ENCODE results near the gene LPAR6. TPM values are rescaled to one million over a fixed set of nuclear protein-coding genes. Genes with fewer than 3 reads are reported as not detected.

The LPAR6 gene
- polyA plus RNA-seq, 1 experiment, result 10.5 TPM

DNA sequence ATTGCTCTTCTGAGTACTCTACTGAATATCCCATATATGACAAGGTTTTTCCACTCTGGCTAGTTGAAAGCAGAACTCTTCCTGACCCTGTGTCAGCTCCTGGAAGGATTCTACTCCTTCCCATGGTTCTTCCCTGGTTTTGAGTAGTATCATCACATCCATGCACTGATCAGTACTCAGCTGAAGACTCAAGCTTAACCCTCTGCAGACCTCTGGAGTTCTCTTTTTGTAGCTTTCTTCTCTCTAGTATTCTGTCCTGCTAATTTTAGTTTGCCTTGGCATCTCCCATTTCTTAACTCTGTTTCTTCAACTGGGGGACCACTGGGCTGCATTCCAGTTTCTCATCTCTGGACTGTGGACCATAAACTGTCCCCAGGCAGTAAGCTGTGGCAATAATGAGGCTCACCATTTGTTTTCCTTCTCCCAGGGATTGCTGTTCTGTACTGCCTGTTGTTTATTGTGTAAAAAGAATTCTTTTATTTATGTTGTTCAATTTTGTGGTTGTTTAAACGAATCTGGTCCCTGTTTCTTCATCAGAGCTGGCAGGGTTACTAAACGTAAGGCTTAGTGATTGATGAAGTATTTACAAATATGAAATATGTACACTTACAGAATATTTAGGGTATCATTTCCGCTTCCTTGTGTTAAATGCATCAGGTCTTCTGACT lies 19.7 kb downstream of the LPAR6 start:
- H3K27me3 ChIP-seq (ENCODE audit: control insufficient read depth, insufficient read depth, low read length), result no peaks in the 10 kb centered on the region
- H3K27ac ChIP-seq (ENCODE audit: low read depth, low read length), result no peak overlapping the region
- H3K9me3 ChIP-seq (ENCODE audit: control insufficient read depth, insufficient read depth, low read length), result peaks cover 6% of the 10 kb centered on the region
- POLR2A ChIA-PET, result no interaction called here
- no peak for DNase-seq (ENCODE audit: low read depth, low spot score)
- TF ChIP-seq, protein P1, sequence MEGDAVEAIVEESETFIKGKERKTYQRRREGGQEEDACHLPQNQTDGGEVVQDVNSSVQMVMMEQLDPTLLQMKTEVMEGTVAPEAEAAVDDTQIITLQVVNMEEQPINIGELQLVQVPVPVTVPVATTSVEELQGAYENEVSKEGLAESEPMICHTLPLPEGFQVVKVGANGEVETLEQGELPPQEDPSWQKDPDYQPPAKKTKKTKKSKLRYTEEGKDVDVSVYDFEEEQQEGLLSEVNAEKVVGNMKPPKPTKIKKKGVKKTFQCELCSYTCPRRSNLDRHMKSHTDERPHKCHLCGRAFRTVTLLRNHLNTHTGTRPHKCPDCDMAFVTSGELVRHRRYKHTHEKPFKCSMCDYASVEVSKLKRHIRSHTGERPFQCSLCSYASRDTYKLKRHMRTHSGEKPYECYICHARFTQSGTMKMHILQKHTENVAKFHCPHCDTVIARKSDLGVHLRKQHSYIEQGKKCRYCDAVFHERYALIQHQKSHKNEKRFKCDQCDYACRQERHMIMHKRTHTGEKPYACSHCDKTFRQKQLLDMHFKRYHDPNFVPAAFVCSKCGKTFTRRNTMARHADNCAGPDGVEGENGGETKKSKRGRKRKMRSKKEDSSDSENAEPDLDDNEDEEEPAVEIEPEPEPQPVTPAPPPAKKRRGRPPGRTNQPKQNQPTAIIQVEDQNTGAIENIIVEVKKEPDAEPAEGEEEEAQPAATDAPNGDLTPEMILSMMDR (IDR thresholded peaks at IDR 0.05; ENCODE audit: low read depth, low read length), result no peak
- no peak overlapping the region for H3K4me3 ChIP-seq (ENCODE audit: low read depth, low read length)
- CTCF ChIA-PET, result no interaction called here

DNA sequence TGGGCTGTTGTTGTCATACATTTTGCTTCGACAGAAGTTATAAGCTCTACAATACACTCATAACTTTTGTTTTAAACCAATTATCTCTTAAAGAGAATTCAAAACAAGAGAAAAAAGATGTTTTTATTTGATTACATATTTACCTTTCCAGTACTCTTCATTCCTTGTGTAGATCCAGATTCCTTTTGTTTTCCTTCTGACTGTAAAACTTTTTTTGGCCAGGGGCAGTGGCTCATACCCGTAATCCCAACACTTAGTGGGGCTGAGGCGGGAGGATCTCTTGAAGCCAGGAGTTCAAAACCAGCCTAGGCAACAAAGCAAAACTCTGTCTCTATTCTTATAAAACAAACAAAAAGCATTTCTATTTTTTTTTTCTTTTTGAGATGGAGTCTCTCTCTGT lies 21.7 kb downstream of the LPAR6 start:
- Histone ChIP-seq H3K4me3 (ENCODE audit: low read depth, low read length) (no peak overlapping the region), H3K27ac (ENCODE audit: low read depth, low read length) (no peak overlapping the region), H3K27me3 (ENCODE audit: control insufficient read depth, insufficient read depth, low read length) (no peaks in the 10 kb centered on the region), H3K9me3 (ENCODE audit: control insufficient read depth, insufficient read depth, low read length) (peaks cover 6% of the 10 kb centered on the region)
- DNase-seq (ENCODE audit: low read depth, low spot score), result no peak
- CTCF ChIA-PET, result no interaction called here
- TF ChIP-seq, protein P1 (IDR thresholded peaks at IDR 0.05; ENCODE audit: low read depth, low read length), result no peak
- POLR2A ChIA-PET, result no interaction called here

DNA sequence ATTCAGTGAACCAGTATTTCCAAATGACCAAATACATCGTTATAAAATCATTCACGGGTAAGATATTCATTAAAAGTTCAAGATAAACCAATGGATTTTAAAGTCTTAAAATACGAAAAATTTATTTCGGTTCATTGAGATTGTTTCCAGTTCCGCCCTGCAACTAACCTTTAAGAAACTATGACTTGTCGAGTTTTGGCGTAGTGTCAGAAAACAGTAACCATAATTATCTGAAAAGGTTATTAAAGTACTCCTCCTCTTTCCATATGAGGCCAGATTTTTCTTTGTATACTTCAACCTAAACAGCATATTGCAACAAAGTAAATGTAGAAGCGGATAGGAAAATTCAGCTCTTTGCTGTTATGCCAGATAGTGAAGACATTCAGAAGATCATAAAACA lies 26.1 kb downstream of the LPAR6 start:
- no peak for DNase-seq (ENCODE audit: low read depth, low spot score)
- Histone ChIP-seq H3K27ac (ENCODE audit: low read depth, low read length) (no peak overlapping the region), H3K4me3 (ENCODE audit: low read depth, low read length) (no peak overlapping the region), H3K27me3 (ENCODE audit: control insufficient read depth, insufficient read depth, low read length) (no peaks in the 10 kb centered on the region), H3K9me3 (ENCODE audit: control insufficient read depth, insufficient read depth, low read length) (peaks cover 2% of the 10 kb centered on the region; the same call in 1 of the 2 replicates)
- TF ChIP-seq, protein P1 (IDR thresholded peaks at IDR 0.05; ENCODE audit: low read depth, low read length), result no peak
- CTCF ChIA-PET, result no interaction called here
- POLR2A ChIA-PET, result no interaction called here

DNA sequence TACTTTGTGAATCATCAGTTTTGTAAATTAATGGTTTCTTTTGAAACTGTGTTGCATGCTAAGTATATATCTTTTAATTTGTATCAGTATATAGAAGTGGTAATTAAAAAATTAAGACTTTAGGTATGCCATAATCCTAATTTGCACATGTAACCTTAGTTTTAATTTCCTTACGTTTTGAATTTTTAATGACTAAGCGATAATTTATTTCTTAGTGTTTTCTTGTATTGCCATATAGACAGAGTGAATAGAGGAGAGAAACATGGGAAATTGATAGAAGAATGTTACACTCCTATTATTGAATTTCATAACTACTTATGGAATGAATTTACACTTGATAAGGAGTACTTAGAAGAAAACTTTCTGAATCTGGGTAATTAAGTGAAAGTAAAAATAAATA lies 29.5 kb downstream of the LPAR6 start:
- ChIA-PET POLR2A (no interaction called here), CTCF (no interaction called here)
- Histone ChIP-seq H3K27me3 (ENCODE audit: control insufficient read depth, insufficient read depth, low read length) (no peaks in the 10 kb centered on the region), H3K27ac (ENCODE audit: low read depth, low read length) (no peak overlapping the region), H3K9me3 (ENCODE audit: control insufficient read depth, insufficient read depth, low read length) (no peaks in the 10 kb centered on the region), H3K4me3 (ENCODE audit: low read depth, low read length) (no peak overlapping the region)
- TF ChIP-seq, protein P1 (IDR thresholded peaks at IDR 0.05; ENCODE audit: low read depth, low read length), result no peak
- DNase-seq (ENCODE audit: low read depth, low spot score), result no peak

DNA sequence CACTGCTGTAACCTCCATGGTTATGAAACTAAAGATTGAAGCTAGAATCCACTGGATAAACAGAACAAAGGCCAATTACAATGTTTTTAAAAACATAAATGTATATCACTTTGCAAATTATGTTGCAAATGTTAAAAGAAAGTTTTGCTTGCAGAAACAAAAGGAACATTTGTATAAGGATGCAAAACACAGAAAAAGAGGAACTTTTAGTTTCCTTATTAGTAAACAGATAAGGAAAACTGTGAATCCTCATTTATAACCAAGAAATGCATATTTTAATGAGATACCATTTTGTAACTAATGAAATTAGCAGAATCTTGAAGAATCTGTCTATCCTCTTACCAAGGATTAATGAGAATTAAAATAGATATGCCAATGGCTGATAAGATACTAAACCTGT lies 32.3 kb downstream of the LPAR6 start:
- Histone ChIP-seq H3K27me3 (ENCODE audit: control insufficient read depth, insufficient read depth, low read length) (no peaks in the 10 kb centered on the region), H3K9me3 (ENCODE audit: control insufficient read depth, insufficient read depth, low read length) (no peaks in the 10 kb centered on the region), H3K4me3 (ENCODE audit: low read depth, low read length) (no peak overlapping the region), H3K27ac (ENCODE audit: low read depth, low read length) (no peak overlapping the region)
- TF ChIP-seq, protein P1 (IDR thresholded peaks at IDR 0.05; ENCODE audit: low read depth, low read length), result no peak
- no peak for DNase-seq (ENCODE audit: low read depth, low spot score)
- POLR2A ChIA-PET, result no interaction called here
- CTCF ChIA-PET, result interaction anchor here (1.0 kb wide), 1 partner anchor 200 kb away, joined by 3 read pairs; no protein-coding TSS in a partner anchor
